ENCODE measurements around the gene STK4. TPM values are rescaled to one million over a fixed set of nuclear protein-coding genes. Genes with fewer than 3 reads are reported as not detected.

STK4 gene
- total RNA-seq, 4 donors from 2014 or later, result 26.9 to 33.5 (median 28.8) TPM

GRCh38 chr20:45092898-45093297, 126.6 kb downstream of the STK4 start:
- ATAC-seq, result no peak
- Histone ChIP-seq H3K4me1 (peaks cover 0 to 11% (median 5%) of the 10 kb centered on the region in 3 donors), H3K36me3 (no peaks in the 10 kb centered on the region), H3K4me3 (no peak overlapping the region), H3K27me3 (peaks cover 31% of the 10 kb centered on the region), H3K27ac (no peak overlapping the region), H3K9me3 (no peaks in the 10 kb centered on the region)
- no peak for TF ChIP-seq EP300 (IDR thresholded peaks at IDR 0.05)
- TF ChIP-seq, protein P1, sequence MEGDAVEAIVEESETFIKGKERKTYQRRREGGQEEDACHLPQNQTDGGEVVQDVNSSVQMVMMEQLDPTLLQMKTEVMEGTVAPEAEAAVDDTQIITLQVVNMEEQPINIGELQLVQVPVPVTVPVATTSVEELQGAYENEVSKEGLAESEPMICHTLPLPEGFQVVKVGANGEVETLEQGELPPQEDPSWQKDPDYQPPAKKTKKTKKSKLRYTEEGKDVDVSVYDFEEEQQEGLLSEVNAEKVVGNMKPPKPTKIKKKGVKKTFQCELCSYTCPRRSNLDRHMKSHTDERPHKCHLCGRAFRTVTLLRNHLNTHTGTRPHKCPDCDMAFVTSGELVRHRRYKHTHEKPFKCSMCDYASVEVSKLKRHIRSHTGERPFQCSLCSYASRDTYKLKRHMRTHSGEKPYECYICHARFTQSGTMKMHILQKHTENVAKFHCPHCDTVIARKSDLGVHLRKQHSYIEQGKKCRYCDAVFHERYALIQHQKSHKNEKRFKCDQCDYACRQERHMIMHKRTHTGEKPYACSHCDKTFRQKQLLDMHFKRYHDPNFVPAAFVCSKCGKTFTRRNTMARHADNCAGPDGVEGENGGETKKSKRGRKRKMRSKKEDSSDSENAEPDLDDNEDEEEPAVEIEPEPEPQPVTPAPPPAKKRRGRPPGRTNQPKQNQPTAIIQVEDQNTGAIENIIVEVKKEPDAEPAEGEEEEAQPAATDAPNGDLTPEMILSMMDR (IDR thresholded peaks at IDR 0.05), result no peak
- TF ChIP-seq POLR2A (IDR thresholded peaks at IDR 0.05), result no peak
- no peak for TF ChIP-seq POLR2AphosphoS5 (IDR thresholded peaks at IDR 0.05)
- 86 to 95% methylated on average over 6 to 7 of the region's 7 CpGs for WGBS, 2 donors (ENCODE audit: low coverage in 1 of 2)

GRCh38 chr20:45094201-45094600, 127.9 kb downstream of the STK4 start:
- no peak for ATAC-seq
- WGBS, 2 donors (ENCODE audit: low coverage in 1 of 2), result 83 to 100% methylated on average over 2 of the region's 2 CpGs
- Histone ChIP-seq H3K36me3 (no peaks in the 10 kb centered on the region), H3K4me1 (peaks cover 0 to 19% (median 8%) of the 10 kb centered on the region in 3 donors), H3K4me3 (no peak overlapping the region), H3K27me3 (peaks cover 44% of the 10 kb centered on the region), H3K9me3 (no peaks in the 10 kb centered on the region), H3K27ac (no peak overlapping the region)
- TF ChIP-seq POLR2A (IDR thresholded peaks at IDR 0.05) (no peak), EP300 (IDR thresholded peaks at IDR 0.05) (no peak), POLR2AphosphoS5 (IDR thresholded peaks at IDR 0.05) (no peak)
- TF ChIP-seq, protein P1 (IDR thresholded peaks at IDR 0.05), result no peak

DNA sequence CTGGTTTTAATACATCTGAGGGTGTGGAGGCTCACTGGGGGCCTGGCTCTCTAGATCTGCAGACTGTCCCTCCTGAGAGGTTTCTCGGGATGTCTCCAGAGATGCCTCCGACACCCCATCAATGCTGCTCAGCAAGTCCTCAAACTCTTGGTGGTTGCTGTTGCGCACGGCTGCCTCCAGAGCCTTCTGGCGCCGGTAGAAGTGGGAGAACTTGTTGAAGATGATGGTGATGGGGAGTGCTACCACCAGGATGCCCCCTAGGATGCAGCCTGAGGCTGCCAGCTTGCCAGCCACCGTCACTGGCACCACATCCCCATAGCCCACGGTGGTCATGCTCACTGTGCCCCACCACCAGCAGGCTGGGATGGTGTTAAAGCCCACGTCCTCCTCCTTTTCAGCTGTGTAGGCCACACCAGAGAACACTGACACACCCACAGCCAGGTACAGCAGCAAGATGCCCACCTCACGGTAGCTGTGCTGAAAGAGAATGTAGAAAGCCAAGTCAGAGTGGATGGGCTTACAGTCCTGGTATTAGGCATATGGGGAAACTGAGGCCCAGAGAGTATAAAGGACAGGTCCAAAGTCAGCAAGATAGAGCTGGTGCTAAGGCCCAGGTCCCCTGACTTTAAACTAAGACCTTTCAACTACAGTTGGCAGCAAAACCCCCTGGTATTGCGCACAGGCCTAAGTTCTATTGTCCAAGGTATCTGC, 128.7 kb downstream of the STK4 start:
- Histone ChIP-seq H3K27me3 (peaks cover 52% of the 10 kb centered on the region), H3K4me1 (peaks cover 0 to 19% (median 8%) of the 10 kb centered on the region in 3 donors), H3K36me3 (no peaks in the 10 kb centered on the region), H3K4me3 (no peak overlapping the region), H3K9me3 (no peaks in the 10 kb centered on the region), H3K27ac (no peak overlapping the region)
- TF ChIP-seq EP300 (IDR thresholded peaks at IDR 0.05) (no peak), POLR2AphosphoS5 (IDR thresholded peaks at IDR 0.05) (no peak), POLR2A (IDR thresholded peaks at IDR 0.05) (no peak)
- TF ChIP-seq, protein P1 (IDR thresholded peaks at IDR 0.05), result no peak
- ATAC-seq, result no peak
- WGBS, 2 donors (ENCODE audit: low coverage in 1 of 2), result 89 to 100% methylated on average over 1 to 3 of the region's 11 CpGs

- H3K9me3 ChIP-seq, result no peaks in the 10 kb centered on the region
- no peak overlapping the region for H3K4me3 ChIP-seq
- ATAC-seq, result no peak
- H3K27me3 ChIP-seq, result peaks cover 60% of the 10 kb centered on the region
- 5 to 9% methylated on average over 4 of the region's 7 CpGs for WGBS, 2 donors (ENCODE audit: low coverage in 1 of 2)
- TF ChIP-seq, protein P1 (IDR thresholded peaks at IDR 0.05), result peak in 3 of 4 experiments; percentile 44 to 83 (median 53)
- no peak for TF ChIP-seq EP300 (IDR thresholded peaks at IDR 0.05)
- TF ChIP-seq POLR2AphosphoS5 (IDR thresholded peaks at IDR 0.05), result no peak
- H3K4me1 ChIP-seq, result peaks cover 0 to 22% (median 8%) of the 10 kb centered on the region in 3 donors
- H3K36me3 ChIP-seq, result no peaks in the 10 kb centered on the region
- no peak overlapping the region for H3K27ac ChIP-seq
These were observed 129.5 kb downstream of the STK4 start for GRCh38 chr20:45095805-45096238.

- Histone ChIP-seq H3K9me3 (no peaks in the 10 kb centered on the region), H3K4me3 (no peak overlapping the region), H3K27me3 (peaks cover 70% of the 10 kb centered on the region), H3K4me1 (peaks cover 0 to 24% (median 8%) of the 10 kb centered on the region in 3 donors), H3K36me3 (no peaks in the 10 kb centered on the region), H3K27ac (no peak overlapping the region)
- TF ChIP-seq, protein P1 (IDR thresholded peaks at IDR 0.05), result no peak
- TF ChIP-seq POLR2A (IDR thresholded peaks at IDR 0.05), result no peak
- WGBS, 2 donors (ENCODE audit: low coverage in 1 of 2), result 67 to 73% methylated on average over 1 to 9 of the region's 9 CpGs
- ATAC-seq, result no peak
These were observed 130.5 kb downstream of the STK4 start for GRCh38 chr20:45096781-45097180.

All from gastroesophageal sphincter (tissue), 4 donors.